Measurements from ENCODE around the gene MEN1. TPM values are rescaled to one million over a fixed set of nuclear protein-coding genes. Genes with fewer than 3 reads are reported as not detected.

The MEN1 gene
- total RNA-seq, 3 donors from 2014 or later: 11.4 to 19.0 (median 14.8) TPM

- intact Hi-C loops (cut with DNase I; ENCODE audit: low total_unique reads): no loop called here
- Histone ChIP-seq H3K4me1 (no peaks in the 10 kb centered on the region), H3K9me3 (no peaks in the 10 kb centered on the region), H3K36me3 (no peaks in the 10 kb centered on the region), H3K27ac (no peak overlapping the region), H3K27me3 (no peaks in the 10 kb centered on the region), H3K4me3 (no peak overlapping the region)
- no peak for TF ChIP-seq POLR2A (IDR thresholded peaks at IDR 0.05)
- TF ChIP-seq, protein P1, sequence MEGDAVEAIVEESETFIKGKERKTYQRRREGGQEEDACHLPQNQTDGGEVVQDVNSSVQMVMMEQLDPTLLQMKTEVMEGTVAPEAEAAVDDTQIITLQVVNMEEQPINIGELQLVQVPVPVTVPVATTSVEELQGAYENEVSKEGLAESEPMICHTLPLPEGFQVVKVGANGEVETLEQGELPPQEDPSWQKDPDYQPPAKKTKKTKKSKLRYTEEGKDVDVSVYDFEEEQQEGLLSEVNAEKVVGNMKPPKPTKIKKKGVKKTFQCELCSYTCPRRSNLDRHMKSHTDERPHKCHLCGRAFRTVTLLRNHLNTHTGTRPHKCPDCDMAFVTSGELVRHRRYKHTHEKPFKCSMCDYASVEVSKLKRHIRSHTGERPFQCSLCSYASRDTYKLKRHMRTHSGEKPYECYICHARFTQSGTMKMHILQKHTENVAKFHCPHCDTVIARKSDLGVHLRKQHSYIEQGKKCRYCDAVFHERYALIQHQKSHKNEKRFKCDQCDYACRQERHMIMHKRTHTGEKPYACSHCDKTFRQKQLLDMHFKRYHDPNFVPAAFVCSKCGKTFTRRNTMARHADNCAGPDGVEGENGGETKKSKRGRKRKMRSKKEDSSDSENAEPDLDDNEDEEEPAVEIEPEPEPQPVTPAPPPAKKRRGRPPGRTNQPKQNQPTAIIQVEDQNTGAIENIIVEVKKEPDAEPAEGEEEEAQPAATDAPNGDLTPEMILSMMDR (IDR thresholded peaks at IDR 0.05): peak; percentile 31 to 54 (median 44)
- DNase-seq (ENCODE audit: low spot score in 2 of 2): peak in 1 of 2 donors; percentile 58
These were observed 22.6 kb downstream of the MEN1 start for GRCh38 chr11:64787526-64788320.

DNA sequence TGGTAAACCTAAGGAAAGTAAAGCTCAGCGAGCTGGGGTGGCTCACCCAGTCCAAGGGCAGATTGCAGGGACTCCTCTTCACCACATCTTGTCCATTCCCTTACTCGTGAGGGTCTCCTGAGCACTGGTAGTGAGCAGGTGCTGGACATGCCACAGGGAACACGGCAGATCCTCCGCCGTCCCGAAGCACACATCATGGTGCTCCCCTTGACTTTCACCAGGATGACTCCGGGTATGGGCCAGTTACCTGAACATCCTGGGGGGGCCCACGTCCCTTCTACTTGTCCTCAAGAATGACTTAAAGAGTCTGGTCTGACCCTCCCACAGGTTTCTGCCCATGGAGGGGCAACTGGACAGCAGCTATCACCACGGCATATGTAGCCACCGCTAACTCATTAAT is 24.0 kb downstream of the MEN1 start:
- Histone ChIP-seq H3K36me3 (no peaks in the 10 kb centered on the region), H3K4me3 (no peak overlapping the region), H3K9me3 (no peaks in the 10 kb centered on the region), H3K4me1 (no peaks in the 10 kb centered on the region), H3K27ac (no peak overlapping the region), H3K27me3 (no peaks in the 10 kb centered on the region)
- peak in 1 of 2 donors; percentile 31 for DNase-seq (ENCODE audit: low spot score in 2 of 2)
- TF ChIP-seq, protein P1 (IDR thresholded peaks at IDR 0.05): no peak
- TF ChIP-seq POLR2AphosphoS5 (IDR thresholded peaks at IDR 0.05) (no peak), POLR2A (IDR thresholded peaks at IDR 0.05) (no peak)
- intact Hi-C loops (cut with DNase I; ENCODE audit: low total_unique reads): no loop called here

DNA sequence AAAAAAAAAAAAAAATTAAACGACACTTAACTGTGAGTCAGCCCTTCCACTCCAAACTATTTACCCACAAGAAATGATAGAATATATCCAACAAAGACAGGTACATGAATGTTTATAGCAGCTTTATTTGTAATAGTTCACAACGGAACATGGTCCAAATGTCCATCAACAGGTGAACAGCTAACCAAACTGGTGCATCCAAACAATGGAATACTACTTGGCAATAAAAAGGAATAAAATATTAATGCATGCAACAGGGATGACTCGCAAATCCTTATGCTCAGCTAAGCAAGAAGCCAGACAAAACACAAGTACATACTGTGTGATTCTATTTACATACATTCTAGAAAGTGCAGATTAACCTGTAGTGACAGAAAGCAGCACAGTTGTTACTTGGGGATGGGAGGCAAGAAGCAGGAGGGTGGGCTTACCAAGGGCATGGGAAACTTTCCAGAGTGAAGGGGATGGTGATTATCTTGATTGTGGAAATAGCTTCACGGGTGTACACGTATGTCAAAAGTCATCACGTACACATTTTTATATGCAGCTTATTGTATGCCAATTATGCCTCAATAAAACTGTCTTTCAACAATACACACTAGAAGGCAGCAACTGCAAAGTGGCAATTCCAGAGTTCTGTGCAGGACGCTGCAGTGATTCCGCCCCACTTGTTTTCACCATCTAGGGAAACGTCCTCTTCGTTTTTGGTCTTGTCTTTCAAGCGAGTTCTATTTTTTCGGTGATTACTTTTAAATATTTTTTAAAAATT is 25.4 kb downstream of the MEN1 start:
- DNase-seq (ENCODE audit: low spot score in 2 of 2): no peak
- Histone ChIP-seq H3K4me1 (no peaks in the 10 kb centered on the region), H3K27ac (no peak overlapping the region), H3K4me3 (no peak overlapping the region), H3K9me3 (no peaks in the 10 kb centered on the region), H3K36me3 (no peaks in the 10 kb centered on the region), H3K27me3 (no peaks in the 10 kb centered on the region)
- intact Hi-C loops (cut with DNase I; ENCODE audit: low total_unique reads): no loop called here
- TF ChIP-seq POLR2AphosphoS5 (IDR thresholded peaks at IDR 0.05): no peak
- TF ChIP-seq, protein P1 (IDR thresholded peaks at IDR 0.05): no peak
- TF ChIP-seq POLR2A (IDR thresholded peaks at IDR 0.05): no peak

DNA sequence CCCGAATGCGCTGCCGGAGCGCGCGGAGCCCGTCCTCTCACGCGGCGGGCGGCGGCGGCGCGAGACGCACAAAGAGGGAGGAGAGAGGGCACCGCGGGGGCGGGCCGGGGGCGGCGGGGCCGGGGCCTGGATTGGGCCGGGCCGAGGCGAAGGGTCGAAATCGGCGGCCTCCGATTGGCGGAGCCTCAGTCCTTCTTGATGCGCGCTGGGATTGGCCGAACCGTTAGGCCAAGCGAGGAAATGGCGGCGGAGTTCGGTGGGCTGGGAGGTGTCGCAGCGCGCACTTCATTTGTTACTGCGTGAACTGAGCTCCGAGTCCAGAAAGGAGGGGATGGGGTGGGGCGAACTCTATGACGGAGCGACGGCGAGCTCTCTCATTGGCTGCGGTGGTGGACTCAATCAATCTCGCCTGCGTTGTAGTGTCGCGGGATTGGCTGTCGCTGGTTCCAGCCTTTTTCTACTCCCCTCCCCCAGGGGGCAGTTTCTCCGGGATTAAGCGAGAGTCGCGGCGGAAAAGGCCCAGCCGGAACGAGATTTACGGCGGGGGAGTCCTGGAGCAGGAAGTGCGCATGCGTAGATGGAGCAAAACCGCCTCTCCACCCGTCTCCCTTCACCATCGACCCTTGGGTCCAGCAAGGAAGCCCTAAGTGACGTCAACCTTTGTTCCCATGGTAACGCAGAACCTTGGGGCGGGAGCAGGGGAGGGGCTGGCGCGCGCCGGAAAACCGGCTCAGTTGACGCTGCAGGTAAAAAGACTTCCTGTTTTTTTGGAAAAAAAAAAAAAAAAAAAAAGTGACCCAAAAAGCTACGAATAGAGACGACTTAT is 31.7 kb downstream of the MEN1 start, which contains the start of gene SF1:
Gene SF1 (minus strand): TSS at position 70 of the 826 bp plus-strand sequence. CDS start 150 bp downstream, outside the sequence.
- Histone ChIP-seq H3K27ac (peak within 1 kb of the TSS; percentile 99 to 100), H3K9me3 (no peaks in the 10 kb centered on the region), H3K4me3 (peak within 1 kb of the TSS; percentile 97 to 100 (median 98)), H3K36me3 (peaks cover 8% of the 10 kb centered on the region), H3K27me3 (no peaks in the 10 kb centered on the region), H3K4me1 (peaks cover 3 to 24% of the 10 kb centered on the region in 2 donors)
- peak; percentile 99 to 100 for DNase-seq (ENCODE audit: low spot score in 2 of 2)
- intact Hi-C loops (cut with DNase I; ENCODE audit: low total_unique reads): loop anchor here (5.0 kb wide), 1 partner anchor 764 kb away; no protein-coding TSS in a partner anchor
- TF ChIP-seq, protein P1 (IDR thresholded peaks at IDR 0.05): peak in 1 of 3 donors; percentile 10
- TF ChIP-seq POLR2A (IDR thresholded peaks at IDR 0.05): peak; percentile 90
- peak; percentile 79 to 98 (median 94) for TF ChIP-seq POLR2AphosphoS5 (IDR thresholded peaks at IDR 0.05)
